ENCODE data around the gene COL4A2. TPM values are rescaled to one million over a fixed set of nuclear protein-coding genes. Genes with fewer than 3 reads are reported as not detected.
"Not testable (repeated sequence)": the region's sequence is repeated elsewhere in the genome, so short reads cannot be mapped to it uniquely, and the experiment has no call there.

Gene COL4A2
- total and polyA plus RNA-seq, 2 experiments from 2014 or later: 146 to 455 TPM

GRCh38 chr13:110495376-110495775 is 188.3 kb downstream of the COL4A2 start:
- H4K20me1 ChIP-seq (ENCODE audit: insufficient read depth): no peaks in the 10 kb centered on the region
- H3K4me1 ChIP-seq (ENCODE audit: insufficient read depth): no peaks in the 10 kb centered on the region
- H2AFZ ChIP-seq: no peak overlapping the region
- WGBS, 2 experiments (ENCODE audit: low coverage in 1 of 2, low lambda C conversion rate in 2 of 2, missing lambda C conversion rate in 2 of 2): 78 to 82% methylated on average over 3 of the region's 3 CpGs
- in situ Hi-C loops (cut with MboI): no loop called here
- H3K9me2 ChIP-seq (ENCODE audit: insufficient read depth): no peaks in the 10 kb centered on the region
- H3F3A ChIP-seq (ENCODE audit: insufficient read depth): peaks cover 8% of the 10 kb centered on the region
- no peaks in the 10 kb centered on the region for H3K9me3 ChIP-seq (ENCODE audit: low read depth)
- H3K79me2 ChIP-seq (ENCODE audit: insufficient read depth): no peaks in the 10 kb centered on the region
- no peak overlapping the region for H3K4me3 ChIP-seq
- no peak overlapping the region for H3K9ac ChIP-seq
- H3K27me3 ChIP-seq (replicated peaks; ENCODE audit: insufficient read depth): no peaks in the 10 kb centered on the region
- H3K27ac ChIP-seq: no peak overlapping the region
- no peak overlapping the region for H3K4me2 ChIP-seq (ENCODE audit: unreplicated experiment)
- TF ChIP-seq EZH2phosphoT487 (IDR thresholded peaks at IDR 0.05; ENCODE audit: insufficient read depth, low read depth): no peak
- no peak for TF ChIP-seq EZH2 (IDR thresholded peaks at IDR 0.05; ENCODE audit: insufficient read depth, poor library complexity, severe bottlenecking)
- no peak for DNase-seq
- peaks cover 7% of the 10 kb centered on the region; the same call in 1 of the 2 replicates for H3K36me3 ChIP-seq (ENCODE audit: low read depth)

- H3K4me3 ChIP-seq: no peak overlapping the region
- no peaks in the 10 kb centered on the region for H3K4me1 ChIP-seq (ENCODE audit: insufficient read depth)
- DNase-seq: no peak
- no peak for TF ChIP-seq EZH2phosphoT487 (IDR thresholded peaks at IDR 0.05; ENCODE audit: insufficient read depth, low read depth)
- no peak for TF ChIP-seq EZH2 (IDR thresholded peaks at IDR 0.05; ENCODE audit: insufficient read depth, poor library complexity, severe bottlenecking)
- no peaks in the 10 kb centered on the region for H3K79me2 ChIP-seq (ENCODE audit: insufficient read depth)
- H3K9me2 ChIP-seq (ENCODE audit: insufficient read depth): no peaks in the 10 kb centered on the region
- no peaks in the 10 kb centered on the region for H3K27me3 ChIP-seq (replicated peaks; ENCODE audit: insufficient read depth)
- no peaks in the 10 kb centered on the region for H4K20me1 ChIP-seq (ENCODE audit: insufficient read depth)
- peaks cover 8% of the 10 kb centered on the region for H3F3A ChIP-seq (ENCODE audit: insufficient read depth)
- H3K9ac ChIP-seq: no peak overlapping the region
- H3K27ac ChIP-seq: no peak overlapping the region
- H3K36me3 ChIP-seq (ENCODE audit: low read depth): peaks cover 7% of the 10 kb centered on the region; the same call in 1 of the 2 replicates
- H3K4me2 ChIP-seq (ENCODE audit: unreplicated experiment): no peak overlapping the region
- in situ Hi-C loops (cut with MboI): no loop called here
- no peaks in the 10 kb centered on the region for H3K9me3 ChIP-seq (ENCODE audit: low read depth)
- H2AFZ ChIP-seq: no peak overlapping the region
- 73 to 94% methylated on average over 2 to 3 of the region's 3 CpGs for WGBS, 2 experiments (ENCODE audit: low coverage in 1 of 2, low lambda C conversion rate in 2 of 2, missing lambda C conversion rate in 2 of 2)
Observed at GRCh38 chr13:110495881-110496280, 188.8 kb downstream of the COL4A2 start.

GRCh38 chr13:110496281-110496680 is 189.2 kb downstream of the COL4A2 start:
- in situ Hi-C loops (cut with MboI): no loop called here
- H3K36me3 ChIP-seq (ENCODE audit: low read depth): peaks cover 7% of the 10 kb centered on the region; the same call in 1 of the 2 replicates

GRCh38 chr13:110497003-110497402 is 189.9 kb downstream of the COL4A2 start:
- DNase-seq: no peak
- Histone ChIP-seq H3F3A (ENCODE audit: insufficient read depth) (peaks cover 8% of the 10 kb centered on the region), H3K79me2 (ENCODE audit: insufficient read depth) (no peaks in the 10 kb centered on the region), H3K27ac (no peak overlapping the region), H3K9ac (no peak overlapping the region), H3K4me1 (ENCODE audit: insufficient read depth) (no peaks in the 10 kb centered on the region), H3K9me3 (ENCODE audit: low read depth) (no peaks in the 10 kb centered on the region), H3K36me3 (ENCODE audit: low read depth) (peaks cover 6% of the 10 kb centered on the region; the same call in 1 of the 2 replicates), H3K4me2 (ENCODE audit: unreplicated experiment) (no peak overlapping the region), H4K20me1 (ENCODE audit: insufficient read depth) (no peaks in the 10 kb centered on the region), H3K4me3 (no peak overlapping the region), H3K27me3 (replicated peaks; ENCODE audit: insufficient read depth) (no peaks in the 10 kb centered on the region), H3K9me2 (ENCODE audit: insufficient read depth) (no peaks in the 10 kb centered on the region), H2AFZ (no peak overlapping the region)
- TF ChIP-seq EZH2phosphoT487 (IDR thresholded peaks at IDR 0.05; ENCODE audit: insufficient read depth, low read depth) (no peak), EZH2 (IDR thresholded peaks at IDR 0.05; ENCODE audit: insufficient read depth, poor library complexity, severe bottlenecking) (no peak)
- in situ Hi-C loops (cut with MboI): no loop called here
- WGBS, 2 experiments (ENCODE audit: low coverage in 1 of 2, low lambda C conversion rate in 2 of 2, missing lambda C conversion rate in 2 of 2): 87 to 93% methylated on average over 2 of the region's 2 CpGs

More at GRCh38 chr13:110496281-110496680, 189.2 kb downstream of the COL4A2 start:
- peaks cover 8% of the 10 kb centered on the region for H3F3A ChIP-seq (ENCODE audit: insufficient read depth)
- H3K4me3 ChIP-seq: no peak overlapping the region
- H3K9ac ChIP-seq: no peak overlapping the region
- WGBS, 2 experiments (ENCODE audit: low coverage in 1 of 2, low lambda C conversion rate in 2 of 2, missing lambda C conversion rate in 2 of 2): 94% methylated on average over 3 of the region's 3 CpGs
- no peaks in the 10 kb centered on the region for H3K9me3 ChIP-seq (ENCODE audit: low read depth)
- no peak overlapping the region for H3K27ac ChIP-seq
- no peak for TF ChIP-seq EZH2 (IDR thresholded peaks at IDR 0.05; ENCODE audit: insufficient read depth, poor library complexity, severe bottlenecking)
- no peak for TF ChIP-seq EZH2phosphoT487 (IDR thresholded peaks at IDR 0.05; ENCODE audit: insufficient read depth, low read depth)
- no peaks in the 10 kb centered on the region for H3K4me1 ChIP-seq (ENCODE audit: insufficient read depth)
- H3K9me2 ChIP-seq (ENCODE audit: insufficient read depth): no peaks in the 10 kb centered on the region
- no peak for DNase-seq
- no peaks in the 10 kb centered on the region for H3K79me2 ChIP-seq (ENCODE audit: insufficient read depth)
- H2AFZ ChIP-seq: no peak overlapping the region
- H3K27me3 ChIP-seq (replicated peaks; ENCODE audit: insufficient read depth): no peaks in the 10 kb centered on the region
- no peak overlapping the region for H3K4me2 ChIP-seq (ENCODE audit: unreplicated experiment)
- no peaks in the 10 kb centered on the region for H4K20me1 ChIP-seq (ENCODE audit: insufficient read depth)

GRCh38 chr13:110497896-110498295 is 190.8 kb downstream of the COL4A2 start:
- H3F3A ChIP-seq (ENCODE audit: insufficient read depth); H2AFZ ChIP-seq; H3K9me2 ChIP-seq (ENCODE audit: insufficient read depth); in situ Hi-C loops (cut with MboI); H3K4me3 ChIP-seq; DNase-seq; H3K9me3 ChIP-seq (ENCODE audit: low read depth); H3K36me3 ChIP-seq (ENCODE audit: low read depth); H3K27me3 ChIP-seq (replicated peaks; ENCODE audit: insufficient read depth); H3K4me1 ChIP-seq (ENCODE audit: insufficient read depth); H3K27ac ChIP-seq; H3K4me2 ChIP-seq (ENCODE audit: unreplicated experiment); H3K79me2 ChIP-seq (ENCODE audit: insufficient read depth); H4K20me1 ChIP-seq (ENCODE audit: insufficient read depth); H3K9ac ChIP-seq: not testable (repeated sequence)
- WGBS, 2 experiments (ENCODE audit: low coverage in 1 of 2, low lambda C conversion rate in 2 of 2, missing lambda C conversion rate in 2 of 2): 93 to 95% methylated on average over 3 of the region's 3 CpGs
